ENCODE data around the gene CELF1. TPM values are rescaled to one million over a fixed set of nuclear protein-coding genes. Genes with fewer than 3 reads are reported as not detected.

Gene CELF1
- total RNA-seq, 2 experiments from 2014 or later = 103 to 111 TPM

GRCh38 chr11:47431356-47432083, 121.4 kb downstream of the CELF1 start:
- Mint-ChIP-seq H3K27ac (no peak overlapping the region), H3K9me3 (no peaks in the 10 kb centered on the region), H3K4me3 (no peak overlapping the region), H3K36me3 (ENCODE audit: low read depth) (peaks cover 2% of the 10 kb centered on the region), H3K27me3 (no peaks in the 10 kb centered on the region), H3K4me1 (ENCODE audit: low read depth) (peaks cover 2% of the 10 kb centered on the region)
- ChIA-PET POLR2A (interaction anchor here (1.0 kb wide), 1 partner anchor 37 kb away, joined by 3 read pairs; no protein-coding TSS in a partner anchor), CTCF (no interaction called here)
- intact Hi-C loops (cut with DNase I, micrococcal nuclease) = no loop called here
- ATAC-seq (ENCODE audit: poor library complexity) (no peak), DNase-seq (no peak)
- TF ChIP-seq CTCF (IDR thresholded peaks at IDR 0.05) = no peak
- no peak overlapping the region for H3K27ac ChIP-seq (ENCODE audit: low read depth in 1 of 2, low read length in 2 of 2)
- H3K4me3 ChIP-seq (ENCODE audit: low read length) = no peak overlapping the region
- H3K4me1 ChIP-seq (ENCODE audit: insufficient read depth, low read length) = peaks cover 7% of the 10 kb centered on the region
- no peaks in the 10 kb centered on the region for H3K27me3 ChIP-seq (ENCODE audit: control insufficient read depth in 1 of 2, insufficient read depth in 2 of 2, low read length in 2 of 2)
- H3K36me3 ChIP-seq (ENCODE audit: insufficient read depth, low read length) = no peaks in the 10 kb centered on the region
- H3K9me3 ChIP-seq (ENCODE audit: control insufficient read depth in 1 of 2, insufficient read depth in 1 of 2, low read length in 2 of 2) = no peaks in the 10 kb centered on the region

- no peak for ATAC-seq (ENCODE audit: poor library complexity)
- peaks cover 12% of the 10 kb centered on the region for H3K4me1 Mint-ChIP-seq (ENCODE audit: low read depth)
- Histone ChIP-seq H3K27me3 (ENCODE audit: control insufficient read depth in 1 of 2, insufficient read depth in 2 of 2, low read length in 2 of 2) (no peaks in the 10 kb centered on the region), H3K9me3 (ENCODE audit: control insufficient read depth in 1 of 2, insufficient read depth in 1 of 2, low read length in 2 of 2) (no peaks in the 10 kb centered on the region), H3K4me3 (ENCODE audit: low read length) (no peak overlapping the region), H3K27ac (ENCODE audit: low read depth in 1 of 2, low read length in 2 of 2) (no peak overlapping the region), H3K4me1 (ENCODE audit: insufficient read depth, low read length) (peaks cover 12% of the 10 kb centered on the region), H3K36me3 (ENCODE audit: insufficient read depth, low read length) (no peaks in the 10 kb centered on the region)
- no peaks in the 10 kb centered on the region for H3K27me3 Mint-ChIP-seq
- CTCF ChIA-PET = no interaction called here
- peaks cover 12% of the 10 kb centered on the region for H3K36me3 Mint-ChIP-seq (ENCODE audit: low read depth)
- no peak overlapping the region for H3K27ac Mint-ChIP-seq
- intact Hi-C loops (cut with DNase I, micrococcal nuclease) = no loop called here
- no peaks in the 10 kb centered on the region for H3K9me3 Mint-ChIP-seq
- POLR2A ChIA-PET = no interaction called here
- no peak overlapping the region for H3K4me3 Mint-ChIP-seq
- no peak for DNase-seq
- no peak for TF ChIP-seq CTCF (IDR thresholded peaks at IDR 0.05)
These were observed 122.4 kb downstream of the CELF1 start for GRCh38 chr11:47430524-47430923.

- CTCF ChIA-PET = interaction anchor here (0.7 to 2.2 kb wide), 4 partner anchors 14 to 127 kb away, joined by 3 to 5 read pairs (median 4); partner anchors contain the start of gene CELF1
- Histone ChIP-seq H3K36me3 (ENCODE audit: insufficient read depth, low read length) (peaks cover 31% of the 10 kb centered on the region), H3K9me3 (ENCODE audit: control insufficient read depth in 1 of 2, insufficient read depth in 1 of 2, low read length in 2 of 2) (no peaks in the 10 kb centered on the region), H3K4me3 (ENCODE audit: low read length) (peak within 1 kb of the TSS; percentile 100), H3K27ac (ENCODE audit: low read depth in 1 of 2, low read length in 2 of 2) (peak within 1 kb of the TSS; percentile 84), H3K27me3 (ENCODE audit: control insufficient read depth in 1 of 2, insufficient read depth in 2 of 2, low read length in 2 of 2) (no peaks in the 10 kb centered on the region), H3K4me1 (ENCODE audit: insufficient read depth, low read length) (peaks cover 30% of the 10 kb centered on the region)
- Mint-ChIP-seq H3K4me1 (ENCODE audit: low read depth) (peaks cover 25% of the 10 kb centered on the region), H3K4me3 (peak within 1 kb of the TSS; percentile 100), H3K9me3 (no peaks in the 10 kb centered on the region), H3K27me3 (no peaks in the 10 kb centered on the region), H3K36me3 (ENCODE audit: low read depth) (peaks cover 50% of the 10 kb centered on the region), H3K27ac (peak within 1 kb of the TSS; percentile 90)
- intact Hi-C loops (cut with DNase I, micrococcal nuclease) = loop anchor here (1.0 to 10.0 kb wide), 7 partner anchors 126 to 1312 kb away; partner anchors contain the start of genes ARFGAP2 (in 2 of the 2), ARHGAP1 (in 1 of the 2), CELF1 (in 1 of the 2) and CKAP5 (in 1 of the 2)
- ATAC-seq (ENCODE audit: poor library complexity) = peak; percentile 98
- no peak for TF ChIP-seq CTCF (IDR thresholded peaks at IDR 0.05)
- POLR2A ChIA-PET = interaction anchor here (0.7 to 2.1 kb wide), 8 partner anchors 9 to 212 kb away, joined by 3 to 14 read pairs (median 4); partner anchors contain the start of genes ACP2, DDB2 and SLC39A13
- DNase-seq = peak; percentile 93 to 99 (median 98)
These were observed 126.6 kb downstream of the CELF1 start, which contains the start of gene PSMC3 for GRCh38 chr11:47426062-47426956. Gene PSMC3, minus strand, starts transcription at chr11:47426439. Its CDS starts 160 bp downstream, at chr11:47426279.
